GM12878 (cell line): ENCODE results near the gene SLC19A3. TPM values are rescaled to one million over a fixed set of nuclear protein-coding genes. Genes with fewer than 3 reads are reported as not detected.

Experiments used
- ATAC-seq: fragments of 200-7000 bp; cut with Tn5 transposase; 3 replicates; pipeline ENCODE4 v1.9.1; 2020; ENCODE audit warnings: mild to moderate bottlenecking, moderate library complexity
- BruUV-seq: library from RNA; stranded (reverse); fragments of 400-500 nt; replicated peaks from 2 replicates; lab custom pipeline; 2021; lab: Mats Ljungman, UMichigan
- CTCF ChIA-PET: fragments of 300-600 bp; sonication (Branson Sonifier 250); formaldehyde crosslinking; extraction: SDS; loops from one replicate; lab custom pipeline; 2021; ENCODE audit warnings: inconsistent platforms; lab: Yijun Ruan, JAX
- POLR2A ChIA-PET: fragments of 350-600 bp; formaldehyde crosslinking; extraction: SDS; loops from one replicate; lab custom pipeline; 2021; ENCODE audit warnings: inconsistent platforms; lab: Charles Lee
- RAD21 ChIA-PET: fragments of 300-600 bp; sonication (Branson Sonifier 250); formaldehyde crosslinking; loops from one replicate; lab custom pipeline; 2023; ENCODE audit warnings: antibody characterized with exemption; ENCODE audit not compliant: unreplicated experiment; lab: Charles Lee
- SMC1A ChIA-PET: fragments of 300-600 bp; sonication (Branson Sonifier 250); formaldehyde crosslinking; loops from one replicate; lab custom pipeline; 2023; ENCODE audit not compliant: unreplicated experiment, uncharacterized antibody; lab: Charles Lee
- DNase-seq: peaks from one replicate; pipeline ENCODE4 v3.0.0-alpha.2; 2011; ENCODE audit warnings: low read depth, low spot score
- FAIRE-seq: peaks from 3 replicates; lab custom pipeline; 2011; peaks lifted over from hg19 to GRCh38; lab: Jason Lieb, UNC
- H2AFZ ChIP-seq: 2 replicates; pipeline ENCODE4 v1.6.0; 2011; ENCODE audit warnings: low read depth, low read length, control low read depth; ENCODE audit not compliant: control insufficient read depth
- H3K27ac ChIP-seq: 2 replicates; pipeline ENCODE4 v1.5.1; 2011; ENCODE audit warnings: control low read depth; ENCODE audit not compliant: control insufficient read depth, insufficient read depth
- H3K27me3 ChIP-seq, 2 experiments: replicated peaks in 1 of 2; 2 replicates each; pipeline versions ENCODE4 v1.6.0 to v1.6.1; 2011; ENCODE audit warnings: low read length in 1 of 2; ENCODE audit not compliant: control insufficient read depth in 2 of 2, insufficient read depth in 2 of 2
- H3K36me3 ChIP-seq, 2 experiments: 2 replicates each; pipeline ENCODE4 v1.5.1; 2011; ENCODE audit warnings: low read length in 1 of 2; ENCODE audit not compliant: control insufficient read depth in 2 of 2, insufficient read depth in 2 of 2
- H3K4me1 ChIP-seq: 2 replicates; pipeline ENCODE4 v1.6.1; 2011; ENCODE audit warnings: mild to moderate bottlenecking, low read length, moderate library complexity, mixed read lengths; ENCODE audit not compliant: control insufficient read depth, insufficient read depth
- H3K4me2 ChIP-seq: 2 replicates; pipeline ENCODE4 v1.6.0; 2011; ENCODE audit warnings: control low read depth; ENCODE audit not compliant: control insufficient read depth, insufficient read depth
- H3K4me3 ChIP-seq: fragments of 200-600 bp; sonication (generic); 2 replicates; pipeline ENCODE4 v1.5.1; 2016
- H3K79me2 ChIP-seq: 2 replicates; pipeline ENCODE4 v1.6.0; 2011; ENCODE audit warnings: low read length; ENCODE audit not compliant: control insufficient read depth, insufficient read depth
- H3K9ac ChIP-seq: 2 replicates; pipeline ENCODE4 v1.8.0; 2011; ENCODE audit warnings: low read length, control low read depth, mixed read lengths; ENCODE audit not compliant: control insufficient read depth, insufficient read depth
- H3K9me3 ChIP-seq: replicated peaks from 3 replicates; pipeline ENCODE4 v1.5.1; 2011; ENCODE audit warnings: mild to moderate bottlenecking, low read length; ENCODE audit not compliant: control insufficient read depth, insufficient read depth
- H4K20me1 ChIP-seq: 2 replicates; pipeline ENCODE4 v1.6.0; 2011; ENCODE audit not compliant: control insufficient read depth, insufficient read depth
- MYC ChIP-seq: IDR thresholded peaks from 2 replicates; pipeline ENCODE4 v1.6.1; 2011; ENCODE audit warnings: mild to moderate bottlenecking, low read length, moderate library complexity, inconsistent platforms; ENCODE audit not compliant: insufficient read depth, insufficient replicate concordance, insufficient read length, severe bottlenecking
- SMAD1 ChIP-seq: fragments of 450-650 bp; IDR thresholded peaks from 2 replicates; pipeline ENCODE4 v1.6.1; 2018; ENCODE audit warnings: mild to moderate bottlenecking, low read depth; ENCODE audit not compliant: partially characterized antibody
- SMAD5 ChIP-seq: IDR thresholded peaks from 2 replicates; pipeline ENCODE4 v1.6.1; 2016; ENCODE audit warnings: antibody characterized with exemption, low read depth
- ZNF207 ChIP-seq: fragments of 450-650 bp; IDR thresholded peaks from 2 replicates; pipeline ENCODE4 v1.6.1; 2014; ENCODE audit warnings: antibody characterized with exemption, mild to moderate bottlenecking, borderline replicate concordance
- ZNF384 ChIP-seq: IDR thresholded peaks from 2 replicates; pipeline ENCODE4 v1.6.1; 2012; ENCODE audit warnings: low read depth, mild to moderate bottlenecking, low read length, improper control_type of control experiment, borderline replicate concordance
- ZNF622 ChIP-seq: fragments of 450-650 bp; IDR thresholded peaks from 2 replicates; pipeline ENCODE4 v1.6.1; 2017; ENCODE audit warnings: mild to moderate bottlenecking, inconsistent platforms
- WGBS: methylation state at CpG from one replicate; pipeline ENCODE4 v1.1.6; 2016; ENCODE audit warnings: low lambda C conversion rate; ENCODE audit not compliant: insufficient replicate concordance, insufficient coverage; ENCODE audit errors: missing lambda C conversion rate; 5-methylcytosine and 5-hydroxymethylcytosine counted together
- in situ Hi-C: fragments of 300-500 bp; cut with MboI; formaldehyde crosslinking; loops from 9 replicates; pipeline ENCODE4 v1.14.3; 2018; ENCODE audit warnings: mixed read lengths
- intact Hi-C: fragments of 100-400 bp; cut with micrococcal nuclease; formaldehyde crosslinking; loops from one replicate; pipeline ENCODE4 v1.14.2; 2022; ENCODE audit not compliant: unreplicated experiment
- polyA plus RNA-seq, 11 experiments: library from polyadenylated mRNA; depleted of rRNA in 4 of 11; unstranded in 6 of 11; stranded (reverse) in 5 of 11; fragments of >200 nt; fragmentation: Nextera tagmentation in 4 of 11; fragmentation: Illumina TruSeq in 1 of 11; extraction: Ambion mirVana in 4 of 11; extraction: Trizol in 1 of 11; gene quantifications; 1 replicate in 1 of 11; 2 replicates in 10 of 11; pipeline versions ENCODE4 v1.2.1 to v1.2.3, GENCODE V29; 2011 to 2016; ENCODE audit warnings: inconsistent platforms in 2 of 11, missing spikeins in 2 of 11, low read depth in 1 of 11
- total RNA-seq, 4 experiments: library from RNA; depleted of rRNA in 3 of 4; stranded (reverse); fragments of >200 nt in 3 of 4; fragmentation: Illumina TruSeq in 1 of 4; extraction: Trizol in 1 of 4; gene quantifications; 2 replicates each; pipeline versions ENCODE4 v1.2.1 to v1.2.3, GENCODE V29; 2013 to 2021
- TF ChIP-seq, protein P1 (sequence below): fragments of 450-650 bp; IDR thresholded peaks from 2 replicates; pipeline ENCODE4 v1.6.1; 2014; ENCODE audit warnings: mild to moderate bottlenecking

Gene SLC19A3
- total and polyA plus RNA-seq, 10 of the 15 experiments (the other 5 are each of a cell fraction or from before 2014, with no cell fraction given), result not detected

DNA sequence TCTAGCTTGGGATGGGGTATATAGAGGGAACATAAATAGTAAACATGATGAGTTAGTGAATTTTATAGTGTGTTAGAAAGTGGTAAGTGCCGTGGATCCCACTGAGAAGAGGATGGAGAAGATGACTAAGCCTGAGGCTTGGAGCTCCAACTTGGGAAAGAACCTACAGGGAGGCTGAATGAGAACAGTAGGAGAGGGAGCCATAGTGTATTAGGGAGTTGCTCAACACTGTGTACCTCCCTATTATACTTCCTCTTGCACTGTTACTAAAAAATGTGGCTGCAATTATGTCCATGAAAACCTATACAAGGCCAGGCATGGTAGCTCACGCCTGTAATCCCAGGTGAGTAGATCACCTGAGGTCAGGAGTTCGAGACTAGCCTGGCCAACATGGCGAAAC lies 2.9 kb upstream of the SLC19A3 start:
- SMC1A ChIA-PET, result no interaction called here
- DNase-seq, result no peak
- in situ Hi-C loops, result no loop called here
- FAIRE-seq, result no peak
- no TSS peak for BruUV-seq
- intact Hi-C loops, result no loop called here
- CTCF ChIA-PET, result interaction anchor here (1.5 kb wide), 1 partner anchor 141 kb away, joined by 5 read pairs; no protein-coding TSS in a partner anchor
- no peak overlapping the region for H3K4me3 ChIP-seq
- H4K20me1 ChIP-seq, result no peaks in the 10 kb centered on the region
- no peak overlapping the region for H3K4me2 ChIP-seq
- TF ChIP-seq ZNF207 (no peak), MYC (no peak)
- TF ChIP-seq, protein P1, sequence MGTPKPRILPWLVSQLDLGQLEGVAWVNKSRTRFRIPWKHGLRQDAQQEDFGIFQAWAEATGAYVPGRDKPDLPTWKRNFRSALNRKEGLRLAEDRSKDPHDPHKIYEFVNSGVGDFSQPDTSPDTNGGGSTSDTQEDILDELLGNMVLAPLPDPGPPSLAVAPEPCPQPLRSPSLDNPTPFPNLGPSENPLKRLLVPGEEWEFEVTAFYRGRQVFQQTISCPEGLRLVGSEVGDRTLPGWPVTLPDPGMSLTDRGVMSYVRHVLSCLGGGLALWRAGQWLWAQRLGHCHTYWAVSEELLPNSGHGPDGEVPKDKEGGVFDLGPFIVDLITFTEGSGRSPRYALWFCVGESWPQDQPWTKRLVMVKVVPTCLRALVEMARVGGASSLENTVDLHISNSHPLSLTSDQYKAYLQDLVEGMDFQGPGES, result no peak
- no peaks in the 10 kb centered on the region for H3K4me1 ChIP-seq
- RAD21 ChIA-PET, result interaction anchor here (1.0 kb wide), 1 partner anchor 9 kb away, joined by 3 read pairs; no protein-coding TSS in a partner anchor
- no peaks in the 10 kb centered on the region for H3K27me3 ChIP-seq
- no peaks in the 10 kb centered on the region for H3K9me3 ChIP-seq
- no peaks in the 10 kb centered on the region for H3K36me3 ChIP-seq
- no peaks in the 10 kb centered on the region for H3K79me2 ChIP-seq
- H2AFZ ChIP-seq, result no peak overlapping the region
- 33% methylated on average over 4 of the region's 4 CpGs for whole genome bisulfite sequencing
- no peak overlapping the region for H3K9ac ChIP-seq
- no peak for ATAC-seq
- H3K27ac ChIP-seq, result no peak overlapping the region
- POLR2A ChIA-PET, result no interaction called here

DNA sequence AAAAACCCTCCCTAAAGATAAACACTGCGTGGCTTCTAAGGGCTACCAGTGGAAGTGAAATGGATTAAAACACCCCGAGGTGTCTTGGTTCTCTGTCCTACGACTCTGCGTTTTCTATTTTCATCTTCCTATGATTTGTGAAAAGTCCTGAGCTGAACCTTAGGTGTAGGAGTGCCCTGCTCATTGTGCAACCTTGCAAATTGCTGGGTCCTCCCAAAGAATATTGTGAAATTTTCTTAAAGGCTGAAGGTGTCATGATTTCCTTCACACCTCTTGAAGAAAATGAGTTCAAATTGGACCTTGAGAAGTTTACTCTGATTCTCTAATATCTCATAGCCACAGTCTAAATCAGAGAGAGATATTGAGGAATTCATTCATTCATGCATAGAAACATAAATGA lies 1.8 kb upstream of the SLC19A3 start:
- no peak overlapping the region for H3K27ac ChIP-seq
- TF ChIP-seq SMAD1 (no peak), ZNF622 (no peak), SMAD5 (no peak), ZNF384 (no peak)
- no peaks in the 10 kb centered on the region for H3K27me3 ChIP-seq
- ChIA-PET CTCF (interaction anchor here (0.7 kb wide), 1 partner anchor 677 kb away, joined by 3 read pairs; no protein-coding TSS in a partner anchor), SMC1A (no interaction called here), RAD21 (no interaction called here), POLR2A (no interaction called here)
- intact Hi-C loops, result no loop called here
- no peak overlapping the region for H3K4me3 ChIP-seq
- H4K20me1 ChIP-seq, result no peaks in the 10 kb centered on the region
- no peak for DNase-seq
- FAIRE-seq, result no peak
- H3K4me2 ChIP-seq, result no peak overlapping the region
- no peak overlapping the region for H2AFZ ChIP-seq
- no peaks in the 10 kb centered on the region for H3K79me2 ChIP-seq
- H3K4me1 ChIP-seq, result no peaks in the 10 kb centered on the region
- 50% methylated on average over 4 of the region's 4 CpGs for WGBS
- no peaks in the 10 kb centered on the region for H3K9me3 ChIP-seq
- no peak overlapping the region for H3K9ac ChIP-seq
- ATAC-seq, result no peak
- in situ Hi-C loops, result no loop called here
- BruUV-seq, result no TSS peak
- H3K36me3 ChIP-seq, result no peaks in the 10 kb centered on the region
